ENCODE data around the gene ZNF653. TPM values are rescaled to one million over a fixed set of nuclear protein-coding genes. Genes with fewer than 3 reads are reported as not detected.
A peak's percentile ranks its signal among the peaks of the same experiment; 100 is the strongest.

Gene ZNF653
- polyA plus RNA-seq, 1 experiment, result 4.6 TPM

DNA sequence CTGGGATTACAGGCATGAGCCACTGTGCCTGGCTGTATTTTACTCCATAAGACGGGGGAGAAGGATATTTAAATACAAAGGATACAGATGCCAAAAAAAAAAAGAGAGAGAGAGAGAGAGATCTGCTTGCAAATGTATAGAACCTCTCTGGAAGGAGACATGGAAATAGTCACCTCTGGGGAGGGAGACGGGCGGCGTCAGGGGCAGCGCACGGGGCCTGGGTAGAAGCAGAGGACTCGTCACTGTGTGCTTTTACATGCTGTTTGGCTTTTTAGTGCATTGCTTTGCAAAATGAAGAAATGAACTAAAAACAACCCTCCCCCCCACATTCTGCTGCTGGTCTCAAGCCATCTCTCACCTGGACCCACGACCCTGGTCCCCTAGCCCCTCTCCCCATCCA is 4.8 kb upstream of the ZNF653 start:
- H3K4me3 ChIP-seq (ENCODE audit: low read depth, low read length), result no peak overlapping the region
- TF ChIP-seq, protein P1, sequence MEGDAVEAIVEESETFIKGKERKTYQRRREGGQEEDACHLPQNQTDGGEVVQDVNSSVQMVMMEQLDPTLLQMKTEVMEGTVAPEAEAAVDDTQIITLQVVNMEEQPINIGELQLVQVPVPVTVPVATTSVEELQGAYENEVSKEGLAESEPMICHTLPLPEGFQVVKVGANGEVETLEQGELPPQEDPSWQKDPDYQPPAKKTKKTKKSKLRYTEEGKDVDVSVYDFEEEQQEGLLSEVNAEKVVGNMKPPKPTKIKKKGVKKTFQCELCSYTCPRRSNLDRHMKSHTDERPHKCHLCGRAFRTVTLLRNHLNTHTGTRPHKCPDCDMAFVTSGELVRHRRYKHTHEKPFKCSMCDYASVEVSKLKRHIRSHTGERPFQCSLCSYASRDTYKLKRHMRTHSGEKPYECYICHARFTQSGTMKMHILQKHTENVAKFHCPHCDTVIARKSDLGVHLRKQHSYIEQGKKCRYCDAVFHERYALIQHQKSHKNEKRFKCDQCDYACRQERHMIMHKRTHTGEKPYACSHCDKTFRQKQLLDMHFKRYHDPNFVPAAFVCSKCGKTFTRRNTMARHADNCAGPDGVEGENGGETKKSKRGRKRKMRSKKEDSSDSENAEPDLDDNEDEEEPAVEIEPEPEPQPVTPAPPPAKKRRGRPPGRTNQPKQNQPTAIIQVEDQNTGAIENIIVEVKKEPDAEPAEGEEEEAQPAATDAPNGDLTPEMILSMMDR (IDR thresholded peaks at IDR 0.05; ENCODE audit: insufficient read depth, low read depth, low read length), result no peak
- DNase-seq (ENCODE audit: low read depth), result no peak
- CTCF ChIA-PET, result no interaction called here
- H3K27me3 ChIP-seq (ENCODE audit: control insufficient read depth, insufficient read depth, low read length), result no peaks in the 10 kb centered on the region
- POLR2A ChIA-PET, result no interaction called here
- H3K36me3 ChIP-seq (ENCODE audit: control insufficient read depth, insufficient read depth, low read length), result peaks cover 2% of the 10 kb centered on the region

DNA sequence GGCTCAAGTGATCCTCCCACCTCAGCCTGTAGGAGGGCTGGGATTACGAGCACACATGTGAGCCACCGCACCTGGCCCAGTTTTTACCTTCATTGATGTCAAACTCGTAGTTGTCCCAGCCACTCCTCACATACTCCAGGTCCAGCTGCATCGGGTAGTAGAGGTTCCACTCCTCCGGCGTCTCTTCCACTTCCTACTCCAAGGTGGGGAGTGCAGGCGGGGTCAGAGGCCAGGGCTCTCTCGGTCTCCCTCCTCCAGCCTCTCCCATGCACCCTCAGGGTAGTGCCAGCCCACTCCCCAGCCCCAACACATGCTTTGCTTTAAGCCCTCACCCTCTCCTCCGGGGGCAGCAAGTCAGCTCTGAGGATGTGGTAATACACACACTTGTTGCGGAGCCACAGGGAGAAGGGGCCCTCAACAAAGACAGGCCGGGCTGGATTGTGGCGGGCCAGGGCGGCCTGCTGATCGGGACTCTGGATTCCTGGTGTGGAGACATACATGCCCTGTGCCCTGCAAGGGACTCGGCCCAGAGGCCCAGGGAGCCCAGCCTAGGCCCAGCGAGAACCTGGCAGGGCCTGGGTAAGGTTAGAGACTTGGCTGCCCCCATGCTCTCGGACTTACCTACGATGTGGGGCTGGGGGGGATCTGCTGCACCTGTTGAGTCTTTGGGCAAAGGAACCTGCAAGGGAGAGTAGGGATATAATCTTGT is 1.9 kb upstream of the ZNF653 start:
- ChIA-PET CTCF (interaction anchor here (1.4 kb wide), 1 partner anchor 221 kb away, joined by 4 read pairs; no protein-coding TSS in a partner anchor), POLR2A (no interaction called here)
- H3K4me3 ChIP-seq (ENCODE audit: low read depth, low read length), result no peak overlapping the region
- TF ChIP-seq, protein P1 (IDR thresholded peaks at IDR 0.05; ENCODE audit: insufficient read depth, low read depth, low read length), result no peak
- no peaks in the 10 kb centered on the region for H3K27me3 ChIP-seq (ENCODE audit: control insufficient read depth, insufficient read depth, low read length)
- peaks cover 2% of the 10 kb centered on the region for H3K36me3 ChIP-seq (ENCODE audit: control insufficient read depth, insufficient read depth, low read length)
- DNase-seq (ENCODE audit: low read depth), result no peak

DNA sequence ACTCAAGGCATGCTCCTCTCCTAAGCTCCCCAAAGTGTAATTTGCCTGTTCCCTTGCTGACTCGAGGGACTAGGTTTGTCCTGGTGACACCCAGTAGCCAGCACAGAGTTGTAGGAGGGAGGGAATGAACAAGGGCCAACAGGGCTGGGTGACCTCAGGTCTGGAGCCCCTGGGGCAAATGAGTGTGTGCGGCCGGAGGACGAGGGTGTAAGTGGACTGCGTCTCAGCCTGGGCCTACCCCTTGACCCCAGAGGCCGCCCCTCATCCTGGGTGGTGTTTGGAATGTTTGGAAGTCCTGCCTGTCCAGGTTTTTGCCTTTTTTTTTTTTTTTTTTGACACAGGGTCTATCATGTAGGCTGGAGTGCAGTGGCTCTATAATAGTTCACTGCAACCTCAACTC is 1.3 kb upstream of the ZNF653 start:
- ChIA-PET CTCF (interaction anchor here (1.4 kb wide), 1 partner anchor 220 kb away, joined by 4 read pairs; no protein-coding TSS in a partner anchor), POLR2A (no interaction called here)
- peaks cover 2% of the 10 kb centered on the region for H3K36me3 ChIP-seq (ENCODE audit: control insufficient read depth, insufficient read depth, low read length)
- TF ChIP-seq, protein P1 (IDR thresholded peaks at IDR 0.05; ENCODE audit: insufficient read depth, low read depth, low read length), result no peak
- no peak overlapping the region for H3K4me3 ChIP-seq (ENCODE audit: low read depth, low read length)
- no peaks in the 10 kb centered on the region for H3K27me3 ChIP-seq (ENCODE audit: control insufficient read depth, insufficient read depth, low read length)
- no peak for DNase-seq (ENCODE audit: low read depth)

DNA sequence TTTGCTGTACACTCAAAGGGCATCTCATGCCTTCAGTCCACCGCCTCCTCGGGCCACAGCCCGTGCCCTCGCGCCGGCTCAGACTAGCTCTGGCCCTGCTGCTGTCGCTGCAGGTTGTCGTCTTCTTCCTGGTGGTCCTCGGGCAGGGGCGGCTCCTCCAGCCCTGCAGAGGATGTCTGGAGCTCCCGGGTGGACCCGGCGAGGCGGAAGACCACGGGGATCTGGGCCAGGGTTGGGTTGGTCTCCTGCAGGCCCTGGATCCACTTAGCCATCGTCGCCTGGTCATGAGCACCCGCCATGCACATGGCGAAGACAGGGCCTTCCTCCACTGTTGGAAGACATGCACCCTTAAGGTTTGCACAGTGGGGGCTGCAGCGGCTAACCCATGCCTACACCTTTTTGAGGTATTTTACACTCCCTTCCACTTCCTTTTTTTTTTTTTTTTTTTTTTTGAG is 489 bp upstream of the ZNF653 start:
- POLR2A ChIA-PET, result no interaction called here
- Histone ChIP-seq H3K36me3 (ENCODE audit: control insufficient read depth, insufficient read depth, low read length) (peaks cover 2% of the 10 kb centered on the region), H3K27me3 (ENCODE audit: control insufficient read depth, insufficient read depth, low read length) (no peaks in the 10 kb centered on the region), H3K4me3 (ENCODE audit: low read depth, low read length) (peak overlapping the region; percentile 90)
- DNase-seq (ENCODE audit: low read depth), result no peak
- TF ChIP-seq, protein P1 (IDR thresholded peaks at IDR 0.05; ENCODE audit: insufficient read depth, low read depth, low read length), result no peak
- CTCF ChIA-PET, result interaction anchor here (1.4 kb wide), 1 partner anchor 219 kb away, joined by 4 read pairs; no protein-coding TSS in a partner anchor

DNA sequence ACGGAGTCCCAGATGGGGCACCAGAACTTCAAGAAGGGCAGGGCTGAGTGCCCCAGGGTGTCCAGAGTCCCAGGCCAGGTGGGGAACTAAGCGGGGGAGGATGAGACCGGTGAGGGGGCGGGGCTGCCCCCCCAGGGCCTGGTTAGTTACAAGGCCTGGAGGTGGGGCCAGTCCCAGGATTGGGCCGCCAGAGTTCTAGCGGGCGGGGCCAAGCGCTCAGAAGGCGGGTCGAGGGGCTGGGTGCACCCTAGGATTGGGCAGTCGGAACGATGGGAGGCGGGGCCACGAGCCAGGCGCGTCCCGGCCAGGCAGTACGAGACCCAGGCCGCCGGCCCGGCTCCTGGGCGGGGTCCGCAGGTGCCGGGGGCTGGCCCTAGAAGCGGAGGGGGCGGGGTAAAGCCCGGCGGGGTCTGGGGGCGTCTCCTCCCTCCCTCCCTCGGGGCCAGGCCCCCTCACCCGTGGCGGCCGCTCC is 571 bp downstream of the ZNF653 start:
- Histone ChIP-seq H3K27me3 (ENCODE audit: control insufficient read depth, insufficient read depth, low read length) (no peaks in the 10 kb centered on the region), H3K4me3 (ENCODE audit: low read depth, low read length) (peak overlapping the region; percentile 90), H3K36me3 (ENCODE audit: control insufficient read depth, insufficient read depth, low read length) (no peaks in the 10 kb centered on the region)
- POLR2A ChIA-PET, result no interaction called here
- TF ChIP-seq, protein P1 (IDR thresholded peaks at IDR 0.05; ENCODE audit: insufficient read depth, low read depth, low read length), result no peak
- CTCF ChIA-PET, result no interaction called here
- DNase-seq (ENCODE audit: low read depth), result peak; percentile 68
